ENCODE data around the gene SNX32. TPM values are rescaled to one million over a fixed set of nuclear protein-coding genes. Genes with fewer than 3 reads are reported as not detected.

The SNX32 gene
- total RNA-seq, 3 donors from 2014 or later (not counting 1 experiment from before 2014, with no cell fraction given) = 0.31 to 2.0 (median 0.54) TPM

- Histone ChIP-seq H3K27ac (ENCODE audit: low read length) (peak overlapping the region; percentile 93), H3K4me3 (ENCODE audit: low read length) (peak overlapping the region; percentile 54), H3K9me3 (ENCODE audit: control insufficient read depth, insufficient read depth, low read length) (no peaks in the 10 kb centered on the region), H3K36me3 (ENCODE audit: control insufficient read depth, insufficient read depth, low read length) (no peaks in the 10 kb centered on the region), H3K27me3 (ENCODE audit: control insufficient read depth, insufficient read depth, low read length) (no peaks in the 10 kb centered on the region), H3K4me1 (ENCODE audit: control insufficient read depth, insufficient read depth, low read length) (peaks cover 52% of the 10 kb centered on the region)
- Mint-ChIP-seq H3K4me1 (peaks cover 29 to 38% of the 10 kb centered on the region in 2 donors), H3K36me3 (no peaks in the 10 kb centered on the region), H3K27ac (peak overlapping the region; percentile 92 to 97), H3K27me3 (ENCODE audit: low read depth in 2 of 2) (no peaks in the 10 kb centered on the region), H3K9me3 (no peaks in the 10 kb centered on the region), H3K4me3 (peak overlapping the region; percentile 96)
- 7% methylated on average over 53 of the region's 54 CpGs for WGBS (ENCODE audit: insufficient coverage)
- ATAC-seq (peak; percentile 95 to 99 (median 95)), DNase-seq (peak; percentile 98 to 99)
- intact Hi-C loops (cut with micrococcal nuclease) = loop anchor here (2.0 kb wide), 1 partner anchor 15 kb away; the partner anchor contains the start of gene CFL1
- TF ChIP-seq CTCF (IDR thresholded peaks at IDR 0.05) = no peak
Measured at GRCh38 chr11:65873318-65874156, 39.8 kb downstream of the SNX32 start.

GRCh38 chr11:65879617-65880016, 45.9 kb downstream of the SNX32 start, which contains the start of gene CTSW:
TSS of gene CTSW (plus strand) at chr11:65879837. CDS start at chr11:65879855, 18 bp downstream.
- Mint-ChIP-seq H3K4me3 (peak within 1 kb of the TSS; percentile 90), H3K27ac (peak within 1 kb of the TSS; percentile 85 to 95), H3K4me1 (peaks cover 41 to 62% of the 10 kb centered on the region in 2 donors), H3K9me3 (no peaks in the 10 kb centered on the region), H3K36me3 (no peaks in the 10 kb centered on the region), H3K27me3 (ENCODE audit: low read depth in 2 of 2) (no peaks in the 10 kb centered on the region)
- Histone ChIP-seq H3K27me3 (ENCODE audit: control insufficient read depth, insufficient read depth, low read length) (no peaks in the 10 kb centered on the region), H3K36me3 (ENCODE audit: control insufficient read depth, insufficient read depth, low read length) (peaks cover 31% of the 10 kb centered on the region), H3K4me3 (ENCODE audit: low read length) (peak within 1 kb of the TSS; percentile 81), H3K27ac (ENCODE audit: low read length) (peak within 1 kb of the TSS; percentile 82), H3K9me3 (ENCODE audit: control insufficient read depth, insufficient read depth, low read length) (no peaks in the 10 kb centered on the region), H3K4me1 (ENCODE audit: control insufficient read depth, insufficient read depth, low read length) (peaks cover 74% of the 10 kb centered on the region)
- WGBS (ENCODE audit: insufficient coverage) = 6% methylated on average over 7 of the region's 7 CpGs
- ATAC-seq = peak; percentile 60 to 72 (median 71)
- no peak for TF ChIP-seq CTCF (IDR thresholded peaks at IDR 0.05)
- intact Hi-C loops (cut with micrococcal nuclease) = no loop called here
- DNase-seq = peak; percentile 62 to 75

GRCh38 chr11:65880027-65880426, 46.3 kb downstream of the SNX32 start:
- peaks cover 31% of the 10 kb centered on the region for H3K36me3 ChIP-seq (ENCODE audit: control insufficient read depth, insufficient read depth, low read length)
- intact Hi-C loops (cut with micrococcal nuclease) = no loop called here

More at GRCh38 chr11:65880027-65880426, 46.3 kb downstream of the SNX32 start:
- Mint-ChIP-seq H3K9me3 (no peaks in the 10 kb centered on the region), H3K27ac (peak overlapping the region; percentile 85 to 95), H3K4me1 (peaks cover 42 to 66% of the 10 kb centered on the region in 2 donors), H3K4me3 (peak overlapping the region; percentile 90), H3K36me3 (no peaks in the 10 kb centered on the region), H3K27me3 (ENCODE audit: low read depth in 2 of 2) (no peaks in the 10 kb centered on the region)
- TF ChIP-seq CTCF (IDR thresholded peaks at IDR 0.05) = no peak
- Histone ChIP-seq H3K4me1 (ENCODE audit: control insufficient read depth, insufficient read depth, low read length) (peaks cover 78% of the 10 kb centered on the region), H3K4me3 (ENCODE audit: low read length) (peak overlapping the region; percentile 81), H3K27me3 (ENCODE audit: control insufficient read depth, insufficient read depth, low read length) (no peaks in the 10 kb centered on the region), H3K9me3 (ENCODE audit: control insufficient read depth, insufficient read depth, low read length) (no peaks in the 10 kb centered on the region), H3K27ac (ENCODE audit: low read length) (peak overlapping the region; percentile 82)
- DNase-seq = no peak
- WGBS (ENCODE audit: insufficient coverage) = 25% methylated on average over 7 of the region's 7 CpGs
- no peak for ATAC-seq

Measured in natural killer cell (primary cell).